ENCODE results near the gene ARHGAP22.
A peak's percentile ranks its signal among the peaks of the same experiment; 100 is the strongest.

The ARHGAP22 gene

GRCh38 chr10:48412081-48412480 is 192.8 kb downstream of the ARHGAP22 start:
- no peak for DNase-seq

- no peak for DNase-seq
Observed at GRCh38 chr10:48411510-48411909, 193.4 kb downstream of the ARHGAP22 start.

- no peak for DNase-seq
Observed at GRCh38 chr10:48410503-48410902, 194.4 kb downstream of the ARHGAP22 start.

GRCh38 chr10:48406658-48407057 is 198.2 kb downstream of the ARHGAP22 start:
- no peak for DNase-seq

GRCh38 chr10:48406204-48406603 is 198.7 kb downstream of the ARHGAP22 start:
- peak; percentile 36 for DNase-seq

- DNase-seq, result peak; percentile 46
Observed at GRCh38 chr10:48404646-48405045, 200.2 kb downstream of the ARHGAP22 start.

GRCh38 chr10:48400850-48401220 is 204.0 kb downstream of the ARHGAP22 start:
- DNase-seq, result no peak

- no peak for DNase-seq
Observed at GRCh38 chr10:48400129-48400849, 204.6 kb downstream of the ARHGAP22 start.

GRCh38 chr10:48399551-48399950 is 205.3 kb downstream of the ARHGAP22 start:
- DNase-seq, result no peak

GRCh38 chr10:48399056-48399541 is 205.8 kb downstream of the ARHGAP22 start:
- no peak for DNase-seq

GRCh38 chr10:48398261-48398660 is 206.6 kb downstream of the ARHGAP22 start:
- DNase-seq, result no peak
